Type B pancreatic cell (in vitro differentiated cells): ENCODE results near the gene CNTNAP2. TPM values are rescaled to one million over a fixed set of nuclear protein-coding genes. Genes with fewer than 3 reads are reported as not detected.

Experiments
- DNase-seq: peaks from one replicate; pipeline ENCODE4 v3.0.0; 2021; ENCODE audit warnings: mixed read lengths; ENCODE audit not compliant: unreplicated experiment; ENCODE audit errors: extremely low spot score
- H3K27ac Mint-ChIP-seq: 2 replicates; pipeline ENCODE4 v1.8.0; 2021; ENCODE audit warnings: mild to moderate bottlenecking, mixed read lengths
- H3K27me3 Mint-ChIP-seq: 2 replicates; pipeline ENCODE4 v1.8.0; 2021; ENCODE audit warnings: mixed read lengths
- H3K36me3 Mint-ChIP-seq: 2 replicates; pipeline ENCODE4 v1.8.0; 2021; ENCODE audit warnings: mixed read lengths
- H3K4me1 Mint-ChIP-seq: one replicate; pipeline ENCODE4 v1.8.0; 2021; ENCODE audit warnings: mixed read lengths; ENCODE audit not compliant: unreplicated experiment
- H3K4me3 Mint-ChIP-seq: 2 replicates; pipeline ENCODE4 v1.8.0; 2021; ENCODE audit warnings: mild to moderate bottlenecking, mixed read lengths
- H3K9me3 Mint-ChIP-seq: 2 replicates; pipeline ENCODE4 v1.8.0; 2021; ENCODE audit warnings: mixed read lengths
- total RNA-seq: library from RNA; stranded (reverse); gene quantifications from 2 replicates; pipeline ENCODE4 v1.2.1, GENCODE V29; 2021; ENCODE audit warnings: low replicate concordance
- TF ChIP-seq, protein P1 (sequence below): fragments of 200-600 bp; sonication (generic); conservative IDR thresholded peaks from 2 replicates; pipeline ENCODE4 v1.5.0; 2021; ENCODE audit warnings: antibody characterized with exemption, mild to moderate bottlenecking

CNTNAP2 gene
- total RNA-seq, 1 donor from 2014 or later, result 26.8 TPM

DNA sequence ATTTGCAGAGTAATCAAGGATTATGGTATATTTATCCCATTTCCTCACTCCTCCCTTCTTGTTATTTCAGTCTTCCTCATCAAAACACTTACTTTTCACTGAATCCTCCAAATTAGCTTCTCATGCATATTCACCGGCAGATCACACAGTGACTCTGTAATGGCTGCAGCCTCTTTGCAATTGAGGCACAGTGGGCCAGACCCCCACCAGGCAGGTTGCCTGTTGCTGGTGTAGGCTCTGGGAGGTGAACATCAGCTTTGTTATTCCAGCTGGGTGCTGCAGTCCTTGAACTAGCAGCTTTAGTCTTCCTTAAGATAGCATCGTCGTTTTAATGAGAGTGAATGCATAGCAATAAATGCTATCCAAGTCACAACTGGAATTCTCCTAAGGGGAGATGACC lies 449.3 kb downstream of the CNTNAP2 start:
- H3K4me3 Mint-ChIP-seq, result no peak overlapping the region
- no peaks in the 10 kb centered on the region for H3K4me1 Mint-ChIP-seq
- TF ChIP-seq, protein P1, sequence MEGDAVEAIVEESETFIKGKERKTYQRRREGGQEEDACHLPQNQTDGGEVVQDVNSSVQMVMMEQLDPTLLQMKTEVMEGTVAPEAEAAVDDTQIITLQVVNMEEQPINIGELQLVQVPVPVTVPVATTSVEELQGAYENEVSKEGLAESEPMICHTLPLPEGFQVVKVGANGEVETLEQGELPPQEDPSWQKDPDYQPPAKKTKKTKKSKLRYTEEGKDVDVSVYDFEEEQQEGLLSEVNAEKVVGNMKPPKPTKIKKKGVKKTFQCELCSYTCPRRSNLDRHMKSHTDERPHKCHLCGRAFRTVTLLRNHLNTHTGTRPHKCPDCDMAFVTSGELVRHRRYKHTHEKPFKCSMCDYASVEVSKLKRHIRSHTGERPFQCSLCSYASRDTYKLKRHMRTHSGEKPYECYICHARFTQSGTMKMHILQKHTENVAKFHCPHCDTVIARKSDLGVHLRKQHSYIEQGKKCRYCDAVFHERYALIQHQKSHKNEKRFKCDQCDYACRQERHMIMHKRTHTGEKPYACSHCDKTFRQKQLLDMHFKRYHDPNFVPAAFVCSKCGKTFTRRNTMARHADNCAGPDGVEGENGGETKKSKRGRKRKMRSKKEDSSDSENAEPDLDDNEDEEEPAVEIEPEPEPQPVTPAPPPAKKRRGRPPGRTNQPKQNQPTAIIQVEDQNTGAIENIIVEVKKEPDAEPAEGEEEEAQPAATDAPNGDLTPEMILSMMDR, result no peak
- no peak for DNase-seq
- H3K27ac Mint-ChIP-seq, result no peak overlapping the region
- H3K9me3 Mint-ChIP-seq, result no peaks in the 10 kb centered on the region
- H3K36me3 Mint-ChIP-seq, result no peaks in the 10 kb centered on the region
- H3K27me3 Mint-ChIP-seq, result no peaks in the 10 kb centered on the region

DNA sequence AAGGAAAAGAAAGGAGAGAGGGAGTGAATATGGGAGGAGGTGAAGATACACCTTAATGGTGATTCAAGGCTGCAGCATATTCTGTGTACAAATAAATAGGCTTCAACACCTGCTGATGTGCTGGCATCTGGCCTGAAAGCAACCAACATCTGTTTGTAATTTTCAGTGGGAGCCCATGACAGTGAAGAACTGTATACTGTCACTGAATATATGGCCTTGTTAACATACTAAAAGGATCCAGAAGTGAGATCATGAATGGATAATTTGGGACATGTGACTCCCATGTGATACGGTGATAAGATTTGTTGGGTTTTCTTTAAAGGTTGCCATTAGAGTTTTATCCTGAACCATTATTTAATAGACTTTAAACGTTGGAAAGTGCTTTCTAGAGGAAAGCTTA lies 459.3 kb downstream of the CNTNAP2 start:
- TF ChIP-seq, protein P1, result no peak
- no peaks in the 10 kb centered on the region for H3K4me1 Mint-ChIP-seq
- no peak overlapping the region for H3K4me3 Mint-ChIP-seq
- no peaks in the 10 kb centered on the region for H3K36me3 Mint-ChIP-seq
- no peak overlapping the region for H3K27ac Mint-ChIP-seq
- no peaks in the 10 kb centered on the region for H3K9me3 Mint-ChIP-seq
- no peak for DNase-seq
- no peaks in the 10 kb centered on the region for H3K27me3 Mint-ChIP-seq

DNA sequence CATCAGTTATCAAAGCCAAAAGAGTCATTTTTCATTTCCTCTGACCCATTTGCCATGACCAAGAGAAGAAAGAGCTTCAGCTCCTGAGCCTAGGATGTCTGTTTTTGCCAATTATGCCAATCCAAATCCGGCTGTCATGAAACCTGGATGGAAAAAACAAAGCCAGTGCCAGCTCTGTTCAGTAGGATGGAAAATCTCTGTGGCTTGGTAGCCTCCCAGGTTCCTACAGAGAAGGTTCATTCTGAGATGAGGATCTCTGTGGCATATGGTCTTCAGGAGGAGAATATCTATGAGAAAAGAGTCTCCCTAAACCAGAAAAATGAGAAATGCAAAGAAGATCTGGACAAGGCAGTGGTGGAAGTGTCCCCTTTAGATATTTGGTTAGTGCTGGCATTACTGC lies 475.4 kb downstream of the CNTNAP2 start:
- Mint-ChIP-seq H3K4me1 (no peaks in the 10 kb centered on the region), H3K36me3 (no peaks in the 10 kb centered on the region), H3K27me3 (no peaks in the 10 kb centered on the region), H3K4me3 (no peak overlapping the region), H3K27ac (no peak overlapping the region), H3K9me3 (no peaks in the 10 kb centered on the region)
- TF ChIP-seq, protein P1, result no peak
- no peak for DNase-seq

DNA sequence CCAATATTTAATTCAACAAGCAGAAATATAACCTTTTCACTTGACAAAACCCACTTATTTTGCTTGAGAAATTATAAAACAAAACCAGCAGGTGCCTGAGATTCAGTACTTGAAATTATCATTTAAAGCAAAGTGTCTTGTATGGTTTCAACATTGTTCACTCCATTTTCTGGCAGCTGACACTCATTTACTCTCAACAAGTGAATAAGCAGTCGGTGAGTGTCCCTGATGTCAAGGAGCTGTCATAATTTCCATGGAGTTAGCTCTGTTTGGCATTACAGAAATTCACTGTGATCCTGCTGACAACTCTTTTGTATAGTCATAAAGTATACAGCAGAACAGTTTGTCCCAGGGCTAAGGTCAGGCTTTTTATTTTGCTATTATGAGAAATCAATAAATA lies 490.0 kb downstream of the CNTNAP2 start:
- Mint-ChIP-seq H3K27me3 (no peaks in the 10 kb centered on the region), H3K4me3 (no peak overlapping the region), H3K9me3 (no peaks in the 10 kb centered on the region), H3K36me3 (no peaks in the 10 kb centered on the region), H3K27ac (no peak overlapping the region), H3K4me1 (no peaks in the 10 kb centered on the region)
- TF ChIP-seq, protein P1, result no peak
- no peak for DNase-seq

DNA sequence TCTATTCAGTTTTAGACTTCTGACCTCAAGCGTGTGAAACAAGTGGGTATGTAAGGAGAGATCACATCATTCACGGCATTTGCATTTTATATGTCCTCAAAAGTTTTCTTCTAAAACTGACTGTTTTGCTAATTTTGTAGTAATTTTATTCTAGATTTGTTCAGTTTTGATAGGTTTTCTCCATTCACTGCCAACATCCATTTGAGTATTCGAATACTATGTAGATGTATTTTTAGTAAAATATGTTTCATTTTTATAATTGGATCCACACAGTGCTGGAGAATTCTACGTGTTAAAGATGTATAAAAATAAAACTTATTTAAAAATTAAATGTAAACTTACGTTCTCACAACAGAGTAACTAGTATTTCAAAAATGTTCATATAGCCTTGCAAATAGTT lies 503.0 kb downstream of the CNTNAP2 start:
- TF ChIP-seq, protein P1, result no peak
- Mint-ChIP-seq H3K36me3 (no peaks in the 10 kb centered on the region), H3K27me3 (no peaks in the 10 kb centered on the region), H3K9me3 (peaks cover 4% of the 10 kb centered on the region), H3K27ac (no peak overlapping the region), H3K4me1 (no peaks in the 10 kb centered on the region), H3K4me3 (no peak overlapping the region)
- DNase-seq, result no peak

DNA sequence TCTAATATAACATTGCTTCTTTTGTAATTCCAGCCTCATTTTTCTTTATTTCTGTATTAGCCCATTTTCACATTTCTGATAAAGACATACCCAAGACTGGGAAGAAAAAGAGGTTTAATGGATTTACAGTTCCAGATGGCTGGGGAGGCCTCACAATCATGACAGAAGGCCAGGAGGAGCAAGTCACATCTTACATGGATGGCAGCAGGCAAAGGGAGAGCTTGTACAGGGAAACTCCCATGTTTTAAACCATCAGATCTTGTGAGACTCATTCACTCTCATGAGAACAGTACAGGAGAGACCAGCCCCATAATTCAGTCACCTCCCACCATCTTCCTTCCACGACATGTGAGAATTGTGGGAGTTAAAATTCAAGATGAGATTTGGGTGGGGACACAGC lies 510.3 kb downstream of the CNTNAP2 start:
- no peaks in the 10 kb centered on the region for H3K4me1 Mint-ChIP-seq
- no peaks in the 10 kb centered on the region for H3K27me3 Mint-ChIP-seq
- no peak overlapping the region for H3K27ac Mint-ChIP-seq
- no peaks in the 10 kb centered on the region for H3K9me3 Mint-ChIP-seq
- TF ChIP-seq, protein P1, result no peak
- no peak overlapping the region for H3K4me3 Mint-ChIP-seq
- DNase-seq, result no peak
- no peaks in the 10 kb centered on the region for H3K36me3 Mint-ChIP-seq
